Frontal cortex (tissue), 4 donors: Measurements from ENCODE around the gene PCDHGA7. TPM values are rescaled to one million over a fixed set of nuclear protein-coding genes. Genes with fewer than 3 reads are reported as not detected.
"Not testable (repeated sequence)": the region's sequence is repeated elsewhere in the genome, so short reads cannot be mapped to it uniquely, and the experiment has no call there.

Experiments used
- DNase-seq, 2 donors: peaks; one replicate each; pipeline ENCODE4 v3.0.0; 2012; ENCODE audit warnings: low spot score in 2 of 2
- FAIRE-seq: peaks from 2 replicates; lab custom pipeline; 2012; peaks lifted over from hg19 to GRCh38; lab: Jason Lieb, UNC
- total RNA-seq: library from RNA; depleted of rRNA; stranded (reverse); fragments of >200 nt; gene quantifications from one replicate; pipeline ENCODE4 v1.2.3, GENCODE V29; 2014
- donor health status: control.
- donor health status: control.
- donor health status: control.

The PCDHGA7 gene
- 4.9 TPM for total RNA-seq

DNA sequence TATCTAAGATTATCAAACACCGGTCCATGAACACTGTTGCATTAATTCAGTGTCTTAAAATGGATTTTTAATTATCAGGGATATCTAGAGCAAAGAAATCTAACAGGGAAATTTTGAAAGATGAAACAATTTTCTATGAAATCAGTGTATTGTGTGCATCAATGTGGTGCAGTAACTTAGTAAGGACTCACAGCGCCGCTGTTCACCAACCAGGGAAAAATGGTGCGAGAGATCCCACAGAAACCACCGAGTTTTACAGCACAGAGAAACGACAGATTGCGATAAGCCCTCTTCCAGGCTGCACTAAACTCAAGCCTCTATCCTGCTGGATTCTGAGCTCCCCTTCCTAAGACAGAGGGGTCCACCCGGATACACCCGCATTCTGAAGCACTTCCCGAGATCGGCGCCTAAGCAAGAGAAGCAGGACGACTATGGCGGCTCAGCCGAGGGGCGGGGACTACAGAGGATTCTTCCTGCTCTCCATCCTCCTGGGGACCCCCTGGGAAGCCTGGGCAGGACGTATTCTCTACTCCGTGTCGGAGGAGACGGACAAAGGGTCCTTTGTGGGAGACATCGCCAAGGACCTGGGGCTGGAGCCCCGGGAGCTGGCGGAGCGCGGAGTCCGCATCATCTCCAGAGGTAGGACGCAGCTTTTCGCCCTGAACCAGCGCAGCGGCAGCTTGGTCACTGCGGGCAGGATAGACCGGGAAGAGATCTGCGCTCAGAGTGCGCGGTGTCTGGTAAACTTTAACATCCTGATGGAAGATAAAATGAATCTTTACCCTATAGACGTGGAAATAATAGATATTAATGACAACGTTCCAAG lies at the start of gene PCDHGA7:
TSS of gene PCDHGA7 (plus strand) at position 274 of the 826 bp plus-strand sequence. CDS start at position 432, 158 bp downstream.
- no peak for FAIRE-seq

DNA sequence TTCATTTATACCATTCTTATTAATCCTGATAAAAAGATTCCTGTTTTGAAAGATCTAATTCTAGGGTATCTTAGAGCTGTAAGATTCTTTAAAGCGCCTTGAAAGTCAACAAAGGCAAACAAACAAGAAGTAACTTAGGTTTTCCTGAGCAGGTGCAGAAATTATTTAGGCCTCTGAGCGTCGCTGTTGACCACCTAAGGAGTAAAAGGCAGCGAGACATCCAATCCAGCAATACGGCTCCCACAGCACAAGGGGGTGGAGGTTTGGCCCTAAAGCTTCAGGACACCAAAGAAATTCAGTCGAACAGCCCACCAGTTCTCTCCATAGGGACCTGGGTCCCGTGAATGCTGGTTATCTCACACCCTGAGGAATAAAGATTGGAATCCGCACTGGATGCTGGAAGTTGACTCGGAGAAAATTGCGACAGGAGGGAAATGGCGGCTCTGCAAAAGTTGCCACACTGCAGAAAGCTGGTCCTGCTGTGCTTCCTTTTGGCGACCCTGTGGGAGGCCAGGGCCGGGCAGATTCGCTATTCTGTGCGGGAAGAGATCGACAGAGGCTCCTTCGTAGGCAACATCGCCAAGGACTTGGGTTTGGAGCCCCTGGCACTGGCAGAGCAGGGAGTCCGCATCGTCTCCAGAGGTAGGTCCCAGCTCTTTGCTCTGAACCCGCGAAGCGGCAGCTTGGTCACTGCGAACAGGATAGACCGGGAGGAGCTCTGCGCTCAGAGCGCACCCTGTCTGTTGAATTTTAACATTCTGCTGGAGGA lies 43.8 kb upstream of the PCDHGA7 start, which contains the start of gene PCDHGA2:
TSS of gene PCDHGA2 (plus strand) at position 223 of the 769 bp plus-strand sequence.
- no peak for DNase-seq
- no peak for FAIRE-seq

More for the DNA sequence above, at the start of gene PCDHGA7:
- no peak for DNase-seq

- DNase-seq, FAIRE-seq: not testable (repeated sequence)
These were observed 41.7 kb upstream of the PCDHGA7 start for GRCh38 chr5:141340781-141341354.

GRCh38 chr5:141342773-141343172 lies 39.8 kb upstream of the PCDHGA7 start:
- DNase-seq (no peak), FAIRE-seq (no peak)

- FAIRE-seq (no peak), DNase-seq (no peak)
These were observed 39.1 kb upstream of the PCDHGA7 start, which contains the start of gene PCDHGA3 for GRCh38 chr5:141343242-141343952. TSS of gene PCDHGA3 (plus strand) at chr5:141343829. CDS start at chr5:141344034, 205 bp downstream.

DNA sequence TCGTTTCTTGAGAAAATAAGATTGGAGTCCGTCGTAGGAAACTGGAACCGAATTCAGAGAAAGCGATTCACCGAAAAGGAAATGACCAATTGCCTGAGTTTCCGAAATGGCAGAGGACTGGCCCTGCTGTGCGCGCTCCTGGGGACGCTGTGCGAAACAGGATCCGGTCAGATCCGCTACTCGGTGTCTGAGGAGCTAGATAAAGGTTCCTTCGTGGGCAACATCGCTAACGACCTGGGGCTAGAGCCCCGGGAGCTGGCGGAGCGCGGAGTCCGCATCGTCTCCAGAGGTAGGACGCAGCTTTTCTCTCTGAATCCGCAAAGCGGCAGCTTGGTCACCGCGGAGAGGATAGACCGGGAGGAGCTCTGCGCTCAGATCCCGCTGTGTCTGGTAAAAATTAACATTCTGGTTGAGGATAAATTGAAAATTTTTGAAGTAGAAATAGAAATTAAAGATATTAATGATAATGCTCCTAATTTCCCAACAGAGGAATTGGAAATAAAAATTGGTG lies 38.5 kb upstream of the PCDHGA7 start:
- FAIRE-seq = no peak
- DNase-seq = no peak

- FAIRE-seq (no peak), DNase-seq (no peak)
These were observed 37.2 kb upstream of the PCDHGA7 start for GRCh38 chr5:141345327-141345726.

GRCh38 chr5:141346017-141346416 lies 36.5 kb upstream of the PCDHGA7 start:
- FAIRE-seq, DNase-seq: not testable (repeated sequence)

- FAIRE-seq (no peak), DNase-seq (peak in 1 of 2 donors; percentile 58)
These were observed 32.5 kb upstream of the PCDHGA7 start, which contains the start of gene PCDHGB1 for GRCh38 chr5:141349917-141350619. TSS of gene PCDHGB1 (plus strand) at chr5:141350099. CDS start at chr5:141350261, 162 bp downstream.

- no peak for FAIRE-seq
These were observed 31.0 kb upstream of the PCDHGA7 start for GRCh38 chr5:141351591-141351990.

DNA sequence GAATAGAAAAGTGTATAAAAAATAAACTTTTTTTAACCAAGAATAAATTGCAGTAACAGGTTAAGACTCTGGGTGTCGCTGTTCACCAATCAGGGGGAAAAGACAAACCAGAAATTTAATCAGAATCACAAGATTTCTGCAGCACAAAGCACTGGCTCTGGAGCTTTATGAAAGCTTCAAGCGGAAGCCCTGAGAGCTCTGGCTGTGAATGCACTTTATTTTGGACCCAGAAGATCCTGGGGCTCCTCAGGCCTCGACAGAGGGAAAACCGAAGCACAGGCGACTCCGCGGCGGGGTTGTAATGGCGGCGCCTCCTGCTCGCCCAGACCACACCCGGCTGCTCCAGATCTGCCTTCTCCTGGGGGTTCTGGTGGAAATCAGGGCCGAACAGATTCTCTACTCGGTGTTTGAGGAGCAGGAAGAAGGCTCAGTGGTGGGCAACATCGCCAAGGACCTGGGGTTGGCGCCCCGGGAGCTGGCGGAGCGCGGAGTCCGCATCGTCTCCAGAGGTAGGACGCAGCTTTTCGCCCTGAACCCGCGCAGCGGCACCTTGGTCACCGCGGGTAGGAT lies 27.6 kb upstream of the PCDHGA7 start, which contains the start of gene PCDHGA4:
TSS of gene PCDHGA4 (plus strand) at position 122 of the 570 bp plus-strand sequence. CDS start at position 209, 87 bp downstream.
- DNase-seq (no peak), FAIRE-seq (no peak)

More at GRCh38 chr5:141351591-141351990, 31.0 kb upstream of the PCDHGA7 start:
- DNase-seq = no peak

DNA sequence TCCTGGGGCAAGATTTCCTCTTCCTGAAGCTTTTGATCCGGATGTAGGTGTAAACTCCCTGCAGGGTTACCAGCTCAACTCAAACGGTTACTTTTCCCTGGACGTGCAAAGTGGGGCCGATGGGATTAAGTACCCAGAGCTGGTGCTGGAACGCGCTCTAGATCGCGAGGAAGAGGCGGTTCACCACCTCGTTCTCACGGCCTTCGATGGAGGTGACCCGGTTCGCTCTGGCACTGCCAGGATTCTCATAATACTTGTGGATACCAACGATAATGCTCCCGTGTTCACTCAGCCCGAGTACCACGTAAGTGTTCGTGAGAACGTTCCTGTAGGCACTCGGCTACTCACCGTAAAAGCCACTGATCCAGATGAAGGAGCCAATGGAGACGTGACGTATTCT lies 26.9 kb upstream of the PCDHGA7 start:
- DNase-seq (no peak), FAIRE-seq (no peak)

DNA sequence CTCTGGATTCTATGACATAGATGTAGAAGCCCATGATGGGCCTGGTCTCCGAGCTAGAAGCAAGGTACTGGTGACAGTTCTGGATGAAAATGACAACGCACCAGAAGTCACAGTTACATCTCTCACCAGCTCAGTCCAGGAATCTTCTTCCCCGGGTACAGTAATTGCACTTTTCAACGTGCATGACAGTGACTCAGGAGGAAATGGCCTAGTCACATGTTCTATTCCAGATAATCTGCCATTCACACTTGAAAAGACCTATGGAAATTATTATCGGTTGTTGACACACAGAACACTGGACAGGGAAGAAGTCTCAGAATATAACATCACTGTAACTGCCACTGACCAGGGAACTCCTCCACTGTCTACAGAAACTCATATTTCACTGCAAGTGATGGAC lies 26.4 kb upstream of the PCDHGA7 start:
- FAIRE-seq = no peak

DNA sequence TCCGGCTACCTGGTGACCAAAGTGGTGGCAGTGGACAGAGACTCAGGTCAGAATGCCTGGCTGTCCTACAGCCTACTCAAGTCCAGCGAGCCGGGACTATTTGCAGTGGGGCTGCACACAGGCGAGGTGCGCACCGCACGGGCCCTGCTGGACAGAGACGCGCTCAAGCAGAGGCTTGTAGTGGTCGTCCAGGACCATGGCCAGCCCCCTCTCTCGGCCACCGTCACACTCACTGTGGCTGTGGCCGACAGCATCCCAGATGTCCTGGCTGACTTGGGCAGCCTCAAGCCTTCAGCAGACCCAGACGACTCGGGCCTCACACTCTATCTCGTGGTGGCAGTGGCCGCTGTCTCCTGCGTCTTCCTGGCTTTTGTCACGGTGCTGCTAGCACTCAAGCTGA lies 25.6 kb upstream of the PCDHGA7 start:
- no peak for DNase-seq
- FAIRE-seq = no peak

More for the DNA sequence above, 26.4 kb upstream of the PCDHGA7 start:
- no peak for DNase-seq

DNA sequence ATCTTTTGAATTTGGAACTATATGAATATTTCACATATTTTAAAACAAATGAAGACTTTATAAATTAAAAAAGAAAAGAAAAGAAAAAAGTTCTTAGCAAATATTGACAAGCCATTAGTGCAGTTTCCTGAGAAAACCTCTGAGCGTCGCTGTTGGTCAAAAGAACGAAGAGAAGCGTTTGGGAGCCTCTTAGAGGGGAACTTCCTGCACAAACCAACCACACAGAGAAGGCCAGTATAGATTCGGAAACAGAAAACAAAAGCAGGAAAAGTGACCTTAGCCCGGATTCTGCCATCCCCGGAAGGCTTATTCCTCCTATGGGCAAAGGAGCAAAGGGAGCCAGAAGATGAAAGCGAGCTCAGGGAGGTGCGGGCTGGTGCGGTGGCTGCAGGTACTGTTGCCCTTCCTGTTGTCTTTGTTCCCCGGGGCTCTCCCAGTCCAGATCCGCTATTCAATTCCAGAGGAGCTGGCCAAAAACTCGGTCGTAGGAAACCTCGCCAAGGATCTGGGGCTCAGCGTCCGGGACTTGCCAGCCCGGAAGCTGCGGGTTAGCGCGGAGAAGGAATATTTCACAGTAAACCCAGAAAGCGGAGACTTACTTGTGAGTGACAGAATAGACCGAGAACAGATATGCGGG lies 22.6 kb upstream of the PCDHGA7 start, which contains the start of gene PCDHGB2:
TSS of gene PCDHGB2 (plus strand) at position 205 of the 637 bp plus-strand sequence. CDS start at position 347, 142 bp downstream.
- no peak for DNase-seq
- FAIRE-seq = no peak

DNA sequence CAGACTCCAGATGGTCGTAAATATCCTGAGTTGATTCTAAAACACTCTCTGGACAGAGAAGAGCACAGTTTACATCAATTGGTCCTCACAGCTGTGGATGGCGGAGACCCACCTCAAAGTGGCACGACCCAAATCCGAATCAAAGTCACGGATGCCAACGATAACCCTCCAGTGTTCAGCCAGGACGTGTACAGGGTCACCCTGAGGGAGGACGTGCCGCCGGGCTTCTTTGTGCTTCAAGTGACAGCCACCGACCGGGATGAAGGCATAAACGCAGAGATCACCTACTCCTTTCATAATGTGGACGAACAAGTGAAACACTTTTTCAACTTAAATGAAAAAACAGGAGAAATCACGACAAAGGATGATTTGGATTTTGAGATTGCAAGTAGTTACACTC lies 21.9 kb upstream of the PCDHGA7 start:
- FAIRE-seq (no peak), DNase-seq (no peak)

GRCh38 chr5:141362719-141363118 lies 19.8 kb upstream of the PCDHGA7 start:
- DNase-seq = no peak
- FAIRE-seq = no peak
